Smooth muscle cell (in vitro differentiated cells): ENCODE results near the gene STAT6. TPM values are rescaled to one million over a fixed set of nuclear protein-coding genes. Genes with fewer than 3 reads are reported as not detected.

Experiments used
- DNase-seq: peaks from one replicate; lab custom pipeline; 2025; ENCODE audit not compliant: unreplicated experiment; lab: John Stamatoyannopoulos, UW
- H2AFZ ChIP-seq: fragments of 200-600 bp; sonication (generic); 2 replicates; pipeline ENCODE4 v1.6.0; 2016; ENCODE audit warnings: antibody characterized with exemption, low read depth, mild to moderate bottlenecking
- H3F3A ChIP-seq: fragments of 200-600 bp; sonication (generic); 2 replicates; pipeline ENCODE4 v1.6.0; 2017; ENCODE audit warnings: antibody characterized with exemption, low read depth
- H3K27ac ChIP-seq: fragments of 200-600 bp; sonication (generic); 2 replicates; pipeline ENCODE4 v1.5.1; 2016; ENCODE audit warnings: low read depth, mild to moderate bottlenecking
- H3K27me3 ChIP-seq: fragments of 200-600 bp; sonication (generic); 2 replicates; pipeline ENCODE4 v1.6.1; 2016; ENCODE audit warnings: low read depth, mild to moderate bottlenecking
- H3K36me3 ChIP-seq: fragments of 200-600 bp; sonication (generic); 2 replicates; pipeline ENCODE4 v1.5.1; 2016; ENCODE audit warnings: low read depth
- H3K4me1 ChIP-seq: fragments of 200-600 bp; sonication (generic); 2 replicates; pipeline ENCODE4 v1.5.1; 2016; ENCODE audit warnings: low read depth
- H3K4me2 ChIP-seq: fragments of 200-600 bp; sonication (generic); 2 replicates; pipeline ENCODE4 v1.6.0; 2016; ENCODE audit warnings: mild to moderate bottlenecking
- H3K4me3 ChIP-seq: fragments of 200-600 bp; sonication (generic); 2 replicates; pipeline ENCODE4 v1.5.1; 2016; ENCODE audit warnings: mild to moderate bottlenecking
- H3K79me2 ChIP-seq: fragments of 200-600 bp; sonication (generic); 2 replicates; pipeline ENCODE4 v1.6.0; 2016; ENCODE audit warnings: low read depth, mild to moderate bottlenecking
- H3K9ac ChIP-seq: fragments of 200-600 bp; sonication (generic); 2 replicates; pipeline ENCODE4 v1.6.0; 2016; ENCODE audit warnings: low read depth
- H3K9me3 ChIP-seq: fragments of 200-600 bp; sonication (generic); replicated peaks from 2 replicates; pipeline ENCODE4 v1.5.1; 2016; ENCODE audit warnings: low read depth
- H4K20me1 ChIP-seq: fragments of 200-600 bp; sonication (generic); 2 replicates; pipeline ENCODE4 v1.6.0; 2016; ENCODE audit warnings: low read depth
- CTCF ChIP-seq: fragments of 200-600 bp; sonication (generic); IDR thresholded peaks from 2 replicates; pipeline ENCODE4 v1.5.1; 2017; ENCODE audit warnings: borderline replicate concordance, mild to moderate bottlenecking, antibody characterized with exemption; ENCODE audit not compliant: insufficient read depth, poor library complexity, severe bottlenecking
- WGBS: methylation state at CpG from one replicate; pipeline ENCODE4 v1.1.7; 2016; ENCODE audit warnings: low lambda C conversion rate; 5-methylcytosine and 5-hydroxymethylcytosine counted together
- polyA plus RNA-seq: library from polyadenylated mRNA; unstranded; fragments of >200 nt; fragmentation: Nextera tagmentation; extraction: Ambion mirVana; gene quantifications from 2 replicates; pipeline ENCODE4 v1.2.1, GENCODE V29; 2016
- total RNA-seq: library from RNA; depleted of rRNA; stranded (reverse); fragments of >200 nt; gene quantifications from 2 replicates; pipeline ENCODE4 v1.2.3, GENCODE V29; 2014

Gene STAT6
- total and polyA plus RNA-seq, 2 experiments from 2014 or later = 38.7 to 39.1 TPM

- Histone ChIP-seq H3F3A (no peaks in the 10 kb centered on the region), H3K9me3 (no peaks in the 10 kb centered on the region), H2AFZ (no peak overlapping the region), H3K9ac (no peak overlapping the region), H3K79me2 (no peaks in the 10 kb centered on the region), H3K4me2 (no peak overlapping the region), H3K36me3 (no peaks in the 10 kb centered on the region), H3K27me3 (peaks cover 3% of the 10 kb centered on the region), H4K20me1 (no peaks in the 10 kb centered on the region), H3K4me1 (no peaks in the 10 kb centered on the region), H3K27ac (no peak overlapping the region), H3K4me3 (no peak overlapping the region)
- DNase-seq = no peak
- WGBS = 94% methylated on average over 1 of the region's 1 CpG
- no peak for TF ChIP-seq CTCF
These were observed 60.2 kb downstream of the STAT6 start for GRCh38 chr12:57051011-57051410.

GRCh38 chr12:57049890-57050289 is 61.3 kb downstream of the STAT6 start, which contains the start of gene MYO1A:
MYO1A (minus strand) TSS chr12:57050129; CDS start chr12:57048323, 1,806 bp downstream.
- no peak for TF ChIP-seq CTCF
- peaks cover 3% of the 10 kb centered on the region for H3F3A ChIP-seq
- 36% methylated on average over 2 of the region's 2 CpGs for WGBS
- H4K20me1 ChIP-seq = no peaks in the 10 kb centered on the region
- no peak for DNase-seq
- H3K4me2 ChIP-seq = no peak within 1 kb of the TSS
- no peak within 1 kb of the TSS for H2AFZ ChIP-seq
- peaks cover 3% of the 10 kb centered on the region for H3K27me3 ChIP-seq
- no peaks in the 10 kb centered on the region for H3K36me3 ChIP-seq
- H3K9ac ChIP-seq = no peak within 1 kb of the TSS
- no peak within 1 kb of the TSS for H3K27ac ChIP-seq
- H3K4me1 ChIP-seq = no peaks in the 10 kb centered on the region
- H3K4me3 ChIP-seq = peak within 1 kb of the TSS; percentile 32
- no peaks in the 10 kb centered on the region for H3K9me3 ChIP-seq
- no peaks in the 10 kb centered on the region for H3K79me2 ChIP-seq

- Histone ChIP-seq H4K20me1 (no peaks in the 10 kb centered on the region), H3K27me3 (peaks cover 3% of the 10 kb centered on the region), H3K4me3 (peak overlapping the region; percentile 21), H3K79me2 (no peaks in the 10 kb centered on the region), H3K9ac (no peak overlapping the region), H3K4me1 (no peaks in the 10 kb centered on the region), H3K36me3 (no peaks in the 10 kb centered on the region), H2AFZ (no peak overlapping the region), H3F3A (peaks cover 6% of the 10 kb centered on the region), H3K9me3 (no peaks in the 10 kb centered on the region), H3K27ac (no peak overlapping the region), H3K4me2 (no peak overlapping the region)
- WGBS = 99% methylated on average over 4 of the region's 4 CpGs
- no peak for TF ChIP-seq CTCF
- DNase-seq = no peak
These were observed 62.1 kb downstream of the STAT6 start for GRCh38 chr12:57049119-57049446.

- Histone ChIP-seq H3K27ac (no peak overlapping the region), H3K4me2 (no peak overlapping the region)
- WGBS = 100% methylated on average over 1 of the region's 1 CpG
These were observed 62.6 kb downstream of the STAT6 start for GRCh38 chr12:57048423-57049118.

More at GRCh38 chr12:57048423-57049118, 62.6 kb downstream of the STAT6 start:
- Histone ChIP-seq H3K27me3 (peaks cover 3% of the 10 kb centered on the region), H3K4me3 (peak overlapping the region; percentile 21), H4K20me1 (no peaks in the 10 kb centered on the region), H3K9ac (no peak overlapping the region), H3K36me3 (no peaks in the 10 kb centered on the region), H3K9me3 (no peaks in the 10 kb centered on the region), H3K79me2 (no peaks in the 10 kb centered on the region), H3K4me1 (no peaks in the 10 kb centered on the region), H2AFZ (no peak overlapping the region), H3F3A (peaks cover 6% of the 10 kb centered on the region)
- TF ChIP-seq CTCF = no peak
- DNase-seq = no peak
